ENCODE results near the gene FAF1.

DNA sequence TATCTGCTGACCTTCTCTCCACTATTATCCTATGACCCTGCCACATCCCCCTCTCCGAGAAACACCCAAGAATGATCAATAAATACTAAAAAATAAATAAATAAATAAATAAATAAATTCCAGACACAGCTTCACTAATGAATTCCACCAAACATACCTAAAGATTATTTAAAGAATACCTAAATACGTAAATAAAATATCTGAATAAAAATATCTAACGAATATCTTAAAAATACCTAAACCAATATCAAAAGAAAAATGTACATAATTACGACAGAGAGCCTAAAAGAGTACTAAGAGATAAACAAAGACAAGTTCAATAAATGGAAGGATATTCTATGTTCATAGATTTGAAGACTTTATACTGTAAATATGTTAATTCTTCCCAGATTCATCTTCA lies 132.5 kb downstream of the FAF1 start:
- TF ChIP-seq POLR2AphosphoS5 (IDR thresholded peaks at IDR 0.05) (no peak), POLR2A (IDR thresholded peaks at IDR 0.05; ENCODE audit: low read depth) (no peak)
- TF ChIP-seq, protein P1, sequence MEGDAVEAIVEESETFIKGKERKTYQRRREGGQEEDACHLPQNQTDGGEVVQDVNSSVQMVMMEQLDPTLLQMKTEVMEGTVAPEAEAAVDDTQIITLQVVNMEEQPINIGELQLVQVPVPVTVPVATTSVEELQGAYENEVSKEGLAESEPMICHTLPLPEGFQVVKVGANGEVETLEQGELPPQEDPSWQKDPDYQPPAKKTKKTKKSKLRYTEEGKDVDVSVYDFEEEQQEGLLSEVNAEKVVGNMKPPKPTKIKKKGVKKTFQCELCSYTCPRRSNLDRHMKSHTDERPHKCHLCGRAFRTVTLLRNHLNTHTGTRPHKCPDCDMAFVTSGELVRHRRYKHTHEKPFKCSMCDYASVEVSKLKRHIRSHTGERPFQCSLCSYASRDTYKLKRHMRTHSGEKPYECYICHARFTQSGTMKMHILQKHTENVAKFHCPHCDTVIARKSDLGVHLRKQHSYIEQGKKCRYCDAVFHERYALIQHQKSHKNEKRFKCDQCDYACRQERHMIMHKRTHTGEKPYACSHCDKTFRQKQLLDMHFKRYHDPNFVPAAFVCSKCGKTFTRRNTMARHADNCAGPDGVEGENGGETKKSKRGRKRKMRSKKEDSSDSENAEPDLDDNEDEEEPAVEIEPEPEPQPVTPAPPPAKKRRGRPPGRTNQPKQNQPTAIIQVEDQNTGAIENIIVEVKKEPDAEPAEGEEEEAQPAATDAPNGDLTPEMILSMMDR (IDR thresholded peaks at IDR 0.05): no peak

All from esophagus muscularis mucosa (tissue), 3 donors.